ENCODE results near the gene AGPAT4.

AGPAT4 gene

DNA sequence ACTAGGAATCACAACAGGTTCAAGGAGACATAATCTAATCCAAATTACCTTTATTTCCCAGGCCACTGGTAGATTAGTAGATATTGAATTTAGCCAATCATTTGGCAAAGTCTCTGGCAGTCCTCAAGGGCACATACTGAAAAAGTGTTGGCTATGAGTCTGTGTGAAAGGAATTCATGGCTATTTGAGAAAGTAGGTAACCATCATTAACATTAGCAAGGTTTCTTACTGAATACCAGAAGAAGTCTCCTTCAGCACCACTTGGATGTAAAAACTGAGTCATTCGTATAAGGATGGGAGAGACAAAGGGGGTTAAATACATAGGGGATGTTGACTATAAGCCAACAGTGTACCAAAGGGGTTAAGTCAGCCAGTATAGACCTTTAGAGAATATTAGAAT is 36.7 kb downstream of the AGPAT4 start:
- TF ChIP-seq CTCF (IDR thresholded peaks at IDR 0.05; ENCODE audit: insufficient read depth, low read depth, low read length, missing control alignments), result no peak
- DNase-seq (ENCODE audit: low read depth), result no peak
- H3K4me3 ChIP-seq (ENCODE audit: low read length), result no peak overlapping the region

DNA sequence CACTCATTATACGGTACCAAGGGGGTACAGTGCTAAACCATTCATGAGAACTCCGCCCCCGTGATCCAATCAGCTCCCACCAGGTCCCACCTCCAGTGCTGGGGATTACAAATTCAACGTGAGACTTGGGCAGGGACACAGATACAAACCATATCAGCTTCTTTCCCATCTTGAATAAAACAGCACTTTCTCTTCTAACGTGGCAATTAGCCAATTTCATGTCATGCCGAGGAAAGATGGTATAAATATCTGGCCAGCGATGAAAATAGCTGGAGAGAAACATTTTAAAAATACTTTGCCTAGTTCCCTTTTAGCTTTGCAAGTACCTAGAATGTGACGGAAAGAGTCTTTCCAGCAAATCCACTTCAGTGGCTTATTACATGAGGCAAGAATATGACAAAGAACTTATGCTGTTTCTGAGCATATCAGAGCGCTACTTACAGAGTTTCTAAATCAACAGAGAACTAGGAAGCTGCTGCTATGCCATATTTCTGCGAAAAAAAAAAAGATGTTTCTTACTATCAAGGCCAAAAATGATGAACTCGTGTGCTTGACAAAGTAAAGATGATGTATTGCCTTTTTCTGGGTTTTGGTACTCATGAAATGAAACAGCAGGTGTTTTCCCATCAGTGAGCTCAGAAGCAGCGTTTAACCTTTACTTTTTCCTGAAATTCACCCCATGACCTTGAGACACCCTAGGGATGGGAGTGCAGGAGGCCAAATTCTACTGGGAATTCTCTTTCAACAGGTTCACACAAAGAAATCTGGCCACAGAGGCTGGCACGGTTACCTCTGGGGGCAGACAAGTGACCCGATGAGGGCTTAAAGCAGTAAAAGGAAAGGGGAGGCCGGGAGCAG is 37.9 kb downstream of the AGPAT4 start:
- no peak for TF ChIP-seq CTCF (IDR thresholded peaks at IDR 0.05; ENCODE audit: insufficient read depth, low read depth, low read length, missing control alignments)
- DNase-seq (ENCODE audit: low read depth), result no peak
- H3K4me3 ChIP-seq (ENCODE audit: low read length), result no peak overlapping the region

DNA sequence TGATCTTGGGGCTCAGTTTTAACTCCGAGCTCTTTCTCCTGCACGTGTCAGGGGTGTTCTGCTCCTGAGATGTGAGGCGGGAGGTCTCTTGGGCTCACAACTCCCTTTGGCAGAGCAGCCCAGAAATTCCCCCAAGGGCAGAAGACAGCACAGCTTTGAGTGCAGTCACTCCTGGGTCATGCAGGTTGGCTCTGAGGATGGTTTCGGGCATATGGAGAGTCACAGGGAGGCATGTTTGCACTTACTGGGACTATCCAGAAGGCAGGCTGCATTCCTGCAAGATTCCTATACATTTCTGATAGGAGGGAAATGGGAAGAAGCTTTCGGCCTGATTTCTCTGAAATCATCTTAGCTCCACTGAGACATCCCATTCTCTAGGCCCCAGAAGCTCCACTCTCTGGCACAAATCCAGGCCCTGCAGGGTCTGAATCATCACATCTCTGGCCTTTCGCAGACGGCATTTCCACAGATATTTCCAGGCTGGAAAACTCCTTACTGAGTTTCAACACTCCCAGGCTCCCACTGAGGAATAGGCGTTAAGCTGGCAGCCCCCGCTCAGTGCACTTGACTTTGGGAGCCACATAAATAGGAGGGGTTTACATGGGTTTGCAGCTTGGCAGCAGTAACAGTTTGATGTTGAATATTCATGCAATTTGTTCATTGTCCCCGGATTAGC is 39.7 kb downstream of the AGPAT4 start:
- H3K4me3 ChIP-seq (ENCODE audit: low read length), result no peak overlapping the region
- peak; percentile 88 for DNase-seq (ENCODE audit: low read depth)
- no peak for TF ChIP-seq CTCF (IDR thresholded peaks at IDR 0.05; ENCODE audit: insufficient read depth, low read depth, low read length, missing control alignments)

DNA sequence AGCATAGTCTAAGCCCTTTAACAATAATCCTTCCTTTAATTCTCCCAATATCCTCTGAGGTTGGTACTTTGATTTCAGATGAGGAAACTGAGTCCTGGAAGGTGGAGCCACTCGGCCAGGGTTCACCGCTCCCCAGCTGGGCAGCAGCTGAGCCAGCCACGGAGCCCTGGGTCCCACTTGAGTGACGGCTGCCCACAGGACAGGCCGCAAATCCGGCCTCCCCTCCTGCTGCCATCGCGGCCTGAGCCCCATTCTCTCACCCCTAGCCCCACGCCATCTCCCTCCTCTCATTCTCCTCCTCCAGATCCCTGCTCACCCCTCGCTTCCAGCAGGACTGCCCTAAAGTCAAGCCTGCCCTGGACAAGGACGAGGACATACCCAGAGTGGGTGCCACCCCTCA is 41.4 kb downstream of the AGPAT4 start:
- TF ChIP-seq CTCF (IDR thresholded peaks at IDR 0.05; ENCODE audit: insufficient read depth, low read depth, low read length, missing control alignments), result no peak
- no peak for DNase-seq (ENCODE audit: low read depth)
- H3K4me3 ChIP-seq (ENCODE audit: low read length), result no peak overlapping the region

GRCh38 chr6:161232010-161232409 is 41.9 kb downstream of the AGPAT4 start:
- H3K4me3 ChIP-seq (ENCODE audit: low read length), result no peak overlapping the region
- TF ChIP-seq CTCF (IDR thresholded peaks at IDR 0.05; ENCODE audit: insufficient read depth, low read depth, low read length, missing control alignments), result no peak
- DNase-seq (ENCODE audit: low read depth), result no peak

- DNase-seq (ENCODE audit: low read depth), result no peak
- H3K4me3 ChIP-seq (ENCODE audit: low read length), result no peak overlapping the region
- TF ChIP-seq CTCF (IDR thresholded peaks at IDR 0.05; ENCODE audit: insufficient read depth, low read depth, low read length, missing control alignments), result no peak
Measured at GRCh38 chr6:161230339-161230738, 43.5 kb downstream of the AGPAT4 start.
